ENCODE results near the gene VPS11. TPM values are rescaled to one million over a fixed set of nuclear protein-coding genes. Genes with fewer than 3 reads are reported as not detected.

Gene VPS11
- polyA plus RNA-seq, 1 experiment: 15.9 TPM

- no peak for TF ChIP-seq CTCF (IDR thresholded peaks at IDR 0.05; ENCODE audit: insufficient read depth, low read depth, low read length)
- Histone ChIP-seq H3K27me3 (ENCODE audit: control insufficient read depth, insufficient read depth, low read length) (no peaks in the 10 kb centered on the region), H3K36me3 (ENCODE audit: control insufficient read depth, insufficient read depth, low read length) (peaks cover 59% of the 10 kb centered on the region), H3K4me3 (ENCODE audit: low read depth, low read length) (no peak overlapping the region)
- POLR2A ChIA-PET: no interaction called here
- no peak for DNase-seq (ENCODE audit: low read depth)
- CTCF ChIA-PET: interaction anchor here (2.3 kb wide), 1 partner anchor 17 kb away, joined by 7 read pairs; no protein-coding TSS in a partner anchor
Observed at GRCh38 chr11:119048644-119049043, 19.0 kb upstream of the VPS11 start.

GRCh38 chr11:119049081-119049480 is 18.5 kb upstream of the VPS11 start:
- Histone ChIP-seq H3K4me3 (ENCODE audit: low read depth, low read length) (no peak overlapping the region), H3K36me3 (ENCODE audit: control insufficient read depth, insufficient read depth, low read length) (peaks cover 62% of the 10 kb centered on the region), H3K27me3 (ENCODE audit: control insufficient read depth, insufficient read depth, low read length) (no peaks in the 10 kb centered on the region)
- CTCF ChIA-PET: interaction anchor here (2.3 kb wide), 1 partner anchor 17 kb away, joined by 7 read pairs; no protein-coding TSS in a partner anchor
- no peak for TF ChIP-seq CTCF (IDR thresholded peaks at IDR 0.05; ENCODE audit: insufficient read depth, low read depth, low read length)
- no peak for DNase-seq (ENCODE audit: low read depth)
- POLR2A ChIA-PET: no interaction called here

- H3K27me3 ChIP-seq (ENCODE audit: control insufficient read depth, insufficient read depth, low read length): no peaks in the 10 kb centered on the region
- DNase-seq (ENCODE audit: low read depth): no peak
- H3K4me3 ChIP-seq (ENCODE audit: low read depth, low read length): no peak overlapping the region
- CTCF ChIA-PET: interaction anchor here (1.4 kb wide), 1 partner anchor 9 kb away, joined by 5 read pairs; no protein-coding TSS in a partner anchor
- H3K36me3 ChIP-seq (ENCODE audit: control insufficient read depth, insufficient read depth, low read length): peaks cover 56% of the 10 kb centered on the region
- POLR2A ChIA-PET: interaction anchor here (0.6 kb wide), 1 partner anchor 34 kb away, joined by 3 read pairs; no protein-coding TSS in a partner anchor
- TF ChIP-seq CTCF (IDR thresholded peaks at IDR 0.05; ENCODE audit: insufficient read depth, low read depth, low read length): no peak
Observed at GRCh38 chr11:119051440-119052162, 16.0 kb upstream of the VPS11 start.

- H3K27me3 ChIP-seq (ENCODE audit: control insufficient read depth, insufficient read depth, low read length): no peaks in the 10 kb centered on the region
- TF ChIP-seq CTCF (IDR thresholded peaks at IDR 0.05; ENCODE audit: insufficient read depth, low read depth, low read length): no peak
- DNase-seq (ENCODE audit: low read depth): no peak
- peaks cover 54% of the 10 kb centered on the region for H3K36me3 ChIP-seq (ENCODE audit: control insufficient read depth, insufficient read depth, low read length)
- CTCF ChIA-PET: no interaction called here
- POLR2A ChIA-PET: no interaction called here
- H3K4me3 ChIP-seq (ENCODE audit: low read depth, low read length): no peak overlapping the region
Observed at GRCh38 chr11:119052163-119052814, 15.3 kb upstream of the VPS11 start.

- H3K36me3 ChIP-seq (ENCODE audit: control insufficient read depth, insufficient read depth, low read length): peaks cover 35% of the 10 kb centered on the region
- no peaks in the 10 kb centered on the region for H3K27me3 ChIP-seq (ENCODE audit: control insufficient read depth, insufficient read depth, low read length)
- no peak for TF ChIP-seq CTCF (IDR thresholded peaks at IDR 0.05; ENCODE audit: insufficient read depth, low read depth, low read length)
- no peak overlapping the region for H3K4me3 ChIP-seq (ENCODE audit: low read depth, low read length)
- POLR2A ChIA-PET: no interaction called here
- no peak for DNase-seq (ENCODE audit: low read depth)
- CTCF ChIA-PET: no interaction called here
Observed at GRCh38 chr11:119054418-119054817, 13.2 kb upstream of the VPS11 start.

All from BJ (cell line).